OCI-LY7 (cell line): ENCODE results near the gene FGD5. TPM values are rescaled to one million over a fixed set of nuclear protein-coding genes. Genes with fewer than 3 reads are reported as not detected.

Experiments
- BruUV-seq: library from RNA; stranded (reverse); fragments of 400-500 nt; replicated peaks from 2 replicates; lab custom pipeline; 2021; lab: Mats Ljungman, UMichigan
- CTCF ChIA-PET: fragments of 300-600 bp; sonication (Branson Sonifier 250); formaldehyde crosslinking; loops from one replicate; lab custom pipeline; 2022; ENCODE audit warnings: antibody characterized with exemption; ENCODE audit not compliant: unreplicated experiment; lab: Charles Lee
- POLR2A ChIA-PET: fragments of 300-600 bp; sonication (Branson Sonifier 250); formaldehyde crosslinking; loops from one replicate; lab custom pipeline; 2022; ENCODE audit warnings: antibody characterized with exemption; lab: Charles Lee
- DNase-seq: peaks from one replicate; pipeline ENCODE4 v3.0.0-alpha.2; 2015; ENCODE audit warnings: low spot score
- H2AFZ ChIP-seq: fragments of 200-600 bp; sonication (generic), shearing (Covaris generic); 2 replicates; pipeline ENCODE4 v1.6.1; 2014; ENCODE audit warnings: mild to moderate bottlenecking, antibody characterized with exemption, low read length, moderate library complexity
- H3K27ac ChIP-seq: fragments of 200-600 bp; sonication (generic); 2 replicates; pipeline ENCODE4 v1.5.1; 2014; ENCODE audit warnings: mixed run types, low read depth, mild to moderate bottlenecking, moderate library complexity, low read length, inconsistent platforms; ENCODE audit not compliant: poor library complexity, severe bottlenecking
- H3K36me3 ChIP-seq: fragments of 200-600 bp; sonication (generic); 2 replicates; pipeline ENCODE4 v1.6.1; 2014; ENCODE audit warnings: mild to moderate bottlenecking, antibody characterized with exemption, low read length, moderate library complexity, mixed read lengths; ENCODE audit not compliant: insufficient read depth
- H3K4me1 ChIP-seq: fragments of 200-600 bp; sonication (generic); 2 replicates; pipeline ENCODE4 v1.5.1; 2014; ENCODE audit warnings: mild to moderate bottlenecking, low read length; ENCODE audit not compliant: insufficient read depth, poor library complexity, severe bottlenecking
- H3K4me2 ChIP-seq: fragments of 200-600 bp; sonication (generic); 2 replicates; pipeline ENCODE4 v1.6.1; 2014; ENCODE audit warnings: mild to moderate bottlenecking, low read length
- H3K4me3 ChIP-seq: fragments of 200-600 bp; sonication (generic); 2 replicates; pipeline ENCODE4 v1.5.1; 2014; ENCODE audit warnings: mild to moderate bottlenecking, low read depth, low read length; ENCODE audit not compliant: poor library complexity, severe bottlenecking
- H3K79me2 ChIP-seq: fragments of 200-600 bp; sonication (generic); 2 replicates; pipeline ENCODE4 v1.6.1; 2016; ENCODE audit warnings: low read depth, mild to moderate bottlenecking, low read length, moderate library complexity, mixed read lengths; ENCODE audit not compliant: insufficient read depth
- H3K9me2 ChIP-seq: fragments of 200-600 bp; sonication (generic); 2 replicates; pipeline ENCODE4 v1.6.1; 2016; ENCODE audit warnings: mild to moderate bottlenecking, low read length, mixed read lengths; ENCODE audit not compliant: insufficient read depth
- H3K9me3 ChIP-seq: fragments of 200-600 bp; sonication (generic); 2 replicates; pipeline ENCODE4 v1.6.1; 2014; ENCODE audit warnings: mild to moderate bottlenecking, mixed run types, low read length, mixed read lengths
- H4K20me1 ChIP-seq: fragments of 200-600 bp; sonication (generic); 2 replicates; pipeline ENCODE4 v1.6.1; 2014; ENCODE audit warnings: mild to moderate bottlenecking, antibody characterized with exemption, low read length, moderate library complexity, mixed read lengths; ENCODE audit not compliant: insufficient read depth
- CTCF ChIP-seq: fragments of 200-600 bp; sonication (generic); conservative IDR thresholded peaks from 2 replicates; pipeline ENCODE4 v1.5.1; 2014; ENCODE audit warnings: mild to moderate bottlenecking, antibody characterized with exemption, low read length, moderate library complexity, mixed read lengths
- EZH2phosphoT487 ChIP-seq: fragments of 200-600 bp; sonication (generic); IDR thresholded peaks from 2 replicates; pipeline ENCODE4 v1.6.1; 2018; ENCODE audit warnings: low read depth, borderline replicate concordance, mild to moderate bottlenecking, mixed run types, antibody characterized with exemption, low read length, moderate library complexity, mixed read lengths
- intact Hi-C: fragments of 100-400 bp; cut with micrococcal nuclease; formaldehyde crosslinking; loops from one replicate; pipeline ENCODE4 v1.10.0; 2022; ENCODE audit not compliant: unreplicated experiment
- total RNA-seq, 2 experiments: library from RNA; depleted of rRNA in 1 of 2; stranded (reverse); fragments of >200 nt in 1 of 2; shearing (Covaris generic) in 1 of 2; gene quantifications; 2 replicates each; pipeline ENCODE4 v1.2.3, GENCODE V29; 2014 to 2022

Gene FGD5
- total RNA-seq, 2 experiments from 2014 or later: 0.09 to 0.21 TPM

- H3K9me3 ChIP-seq: no peaks in the 10 kb centered on the region
- intact Hi-C loops: no loop called here
- H3K36me3 ChIP-seq: no peaks in the 10 kb centered on the region
- H3K79me2 ChIP-seq: no peaks in the 10 kb centered on the region
- no peak for DNase-seq
- no peaks in the 10 kb centered on the region for H4K20me1 ChIP-seq
- no peaks in the 10 kb centered on the region for H3K4me1 ChIP-seq
- no peaks in the 10 kb centered on the region for H3K9me2 ChIP-seq
- H3K4me2 ChIP-seq: no peak overlapping the region
- CTCF ChIA-PET: no interaction called here
- no peak overlapping the region for H3K4me3 ChIP-seq
- POLR2A ChIA-PET: interaction anchor here (0.6 to 1.5 kb wide), 3 partner anchors 9 to 98 kb away, joined by 3 to 6 read pairs (median 3); no protein-coding TSS in a partner anchor
- H2AFZ ChIP-seq: no peak overlapping the region
- H3K27ac ChIP-seq: no peak overlapping the region
- TF ChIP-seq EZH2phosphoT487: no peak
- no peak for TF ChIP-seq CTCF
- no TSS peak for BruUV-seq
Observed at GRCh38 chr3:14834807-14835466, 16.2 kb downstream of the FGD5 start.

GRCh38 chr3:14836049-14836468 is 17.3 kb downstream of the FGD5 start:
- POLR2A ChIA-PET: no interaction called here
- Histone ChIP-seq H3K4me1 (no peaks in the 10 kb centered on the region), H3K79me2 (no peaks in the 10 kb centered on the region), H3K4me2 (no peak overlapping the region), H2AFZ (no peak overlapping the region), H3K36me3 (no peaks in the 10 kb centered on the region), H3K9me3 (no peaks in the 10 kb centered on the region), H3K4me3 (no peak overlapping the region), H4K20me1 (no peaks in the 10 kb centered on the region), H3K9me2 (no peaks in the 10 kb centered on the region), H3K27ac (no peak overlapping the region)
- BruUV-seq: no TSS peak
- CTCF ChIA-PET: no interaction called here
- no peak for DNase-seq
- TF ChIP-seq CTCF (no peak), EZH2phosphoT487 (no peak)
- intact Hi-C loops: no loop called here

GRCh38 chr3:14837186-14837877 is 18.6 kb downstream of the FGD5 start:
- Histone ChIP-seq H3K9me2 (no peaks in the 10 kb centered on the region), H3K4me2 (no peak overlapping the region), H3K79me2 (no peaks in the 10 kb centered on the region), H3K9me3 (no peaks in the 10 kb centered on the region), H2AFZ (no peak overlapping the region), H3K4me3 (no peak overlapping the region), H3K36me3 (no peaks in the 10 kb centered on the region), H3K27ac (no peak overlapping the region), H4K20me1 (no peaks in the 10 kb centered on the region), H3K4me1 (no peaks in the 10 kb centered on the region)
- DNase-seq: no peak
- intact Hi-C loops: no loop called here
- POLR2A ChIA-PET: interaction anchor here (1.2 kb wide), 1 partner anchor 13 kb away, joined by 4 read pairs; no protein-coding TSS in a partner anchor
- CTCF ChIA-PET: no interaction called here
- BruUV-seq: no TSS peak
- no peak for TF ChIP-seq EZH2phosphoT487
